Stimulated activated CD8-positive, alpha-beta memory T cell treated with anti-CD3 and anti-CD28 coated beads, Interleukin-12 subunit alpha, Interleukin-12 subunit beta, amount 100 ng/mL, for 24 hours (primary cell): ENCODE results near the gene PPP6R3.
"Not testable (repeated sequence)": the region's sequence is repeated elsewhere in the genome, so short reads cannot be mapped to it uniquely, and the experiment has no call there.

ENCODE experiments used
- DNase-seq: peaks from one replicate; pipeline ENCODE4 v3.0.0-alpha.2; 2020; ENCODE audit errors: extremely low read depth

The PPP6R3 gene

GRCh38 chr11:68457216-68457897 is 3.2 kb upstream of the PPP6R3 start:
- DNase-seq: no peak

- DNase-seq: no peak
These were observed 2.7 kb upstream of the PPP6R3 start for GRCh38 chr11:68457898-68458249.

- DNase-seq: not testable (repeated sequence)
These were observed 2.2 kb upstream of the PPP6R3 start for GRCh38 chr11:68458340-68458739.

GRCh38 chr11:68459886-68460740 is 439 bp upstream of the PPP6R3 start:
- DNase-seq: peak; percentile 87

- DNase-seq: no peak
These were observed 994 bp downstream of the PPP6R3 start for GRCh38 chr11:68461575-68461917.

GRCh38 chr11:68463714-68464113 is 3.2 kb downstream of the PPP6R3 start:
- no peak for DNase-seq

GRCh38 chr11:68467201-68467834 is 6.8 kb downstream of the PPP6R3 start:
- no peak for DNase-seq

- no peak for DNase-seq
These were observed 7.8 kb downstream of the PPP6R3 start for GRCh38 chr11:68468217-68468828.

GRCh38 chr11:68469122-68469521 is 8.6 kb downstream of the PPP6R3 start:
- no peak for DNase-seq

GRCh38 chr11:68469642-68470041 is 9.1 kb downstream of the PPP6R3 start:
- no peak for DNase-seq

GRCh38 chr11:68470304-68470811 is 9.8 kb downstream of the PPP6R3 start:
- no peak for DNase-seq

- DNase-seq: no peak
These were observed 11.1 kb downstream of the PPP6R3 start for GRCh38 chr11:68471360-68472340.

- no peak for DNase-seq
These were observed 12.2 kb downstream of the PPP6R3 start for GRCh38 chr11:68472778-68473177.

- DNase-seq: no peak
These were observed 13.1 kb downstream of the PPP6R3 start for GRCh38 chr11:68473693-68474092.

GRCh38 chr11:68475626-68476025 is 15.1 kb downstream of the PPP6R3 start:
- DNase-seq: not testable (repeated sequence)

- DNase-seq: no peak
These were observed 18.8 kb downstream of the PPP6R3 start for GRCh38 chr11:68479390-68479789.

- DNase-seq: no peak
These were observed 19.6 kb downstream of the PPP6R3 start for GRCh38 chr11:68480193-68480592.

- DNase-seq: no peak
These were observed 20.4 kb downstream of the PPP6R3 start for GRCh38 chr11:68480852-68481510.

GRCh38 chr11:68481579-68482240 is 21.2 kb downstream of the PPP6R3 start:
- DNase-seq: no peak

GRCh38 chr11:68488623-68489022 is 28.1 kb downstream of the PPP6R3 start:
- DNase-seq: no peak
